ENCODE data around the gene SLC30A2. TPM values are rescaled to one million over a fixed set of nuclear protein-coding genes. Genes with fewer than 3 reads are reported as not detected.

SLC30A2 gene
- total and polyA plus RNA-seq, 9 of the 15 experiments (the other 6 are each of a cell fraction or from before 2014, with no cell fraction given) = 0.01 to 0.18 (median 0.06) TPM; not detected in 3

DNA sequence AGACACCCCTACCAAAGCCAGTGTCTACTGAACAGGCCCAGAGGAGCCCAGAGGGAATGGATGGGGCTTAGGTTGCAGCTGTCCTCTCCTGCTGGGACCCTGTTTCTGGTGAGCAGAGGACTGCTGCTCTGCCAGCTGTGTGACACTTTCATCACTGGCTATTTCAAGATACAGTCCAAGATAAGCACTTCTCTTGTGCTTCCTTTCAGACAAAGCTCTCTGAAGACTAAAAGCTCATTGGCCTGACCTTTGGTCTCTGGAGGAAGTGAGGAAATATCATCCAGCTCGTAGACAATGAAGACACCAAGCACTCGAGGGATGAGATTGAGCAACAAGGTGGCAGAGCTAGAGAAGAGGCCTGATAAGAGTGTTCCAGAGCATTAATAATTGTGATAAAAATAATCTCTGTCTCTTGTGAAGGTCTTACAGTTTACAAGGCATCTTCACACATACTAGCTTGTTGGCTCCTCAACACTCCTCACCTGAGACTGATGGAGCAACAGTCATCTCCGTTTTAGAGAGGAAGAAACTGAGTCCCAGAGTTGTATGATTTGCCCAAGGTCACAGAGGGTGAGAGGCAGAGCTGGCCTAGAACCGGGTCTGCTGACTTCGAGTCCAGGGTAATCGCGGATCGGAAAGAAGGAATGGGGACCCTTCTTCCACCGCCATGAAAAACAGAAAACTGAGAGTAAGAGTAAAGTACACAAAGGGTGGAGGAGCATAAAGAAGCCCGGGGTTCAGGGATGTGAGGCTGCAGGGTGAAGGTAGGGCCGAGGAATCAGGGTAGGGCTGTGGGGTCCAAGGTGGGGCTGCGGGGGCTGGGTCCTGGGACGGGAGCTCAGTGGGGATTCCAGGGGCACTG lies 48.7 kb downstream of the SLC30A2 start (continued):
- TF ChIP-seq, protein P1, sequence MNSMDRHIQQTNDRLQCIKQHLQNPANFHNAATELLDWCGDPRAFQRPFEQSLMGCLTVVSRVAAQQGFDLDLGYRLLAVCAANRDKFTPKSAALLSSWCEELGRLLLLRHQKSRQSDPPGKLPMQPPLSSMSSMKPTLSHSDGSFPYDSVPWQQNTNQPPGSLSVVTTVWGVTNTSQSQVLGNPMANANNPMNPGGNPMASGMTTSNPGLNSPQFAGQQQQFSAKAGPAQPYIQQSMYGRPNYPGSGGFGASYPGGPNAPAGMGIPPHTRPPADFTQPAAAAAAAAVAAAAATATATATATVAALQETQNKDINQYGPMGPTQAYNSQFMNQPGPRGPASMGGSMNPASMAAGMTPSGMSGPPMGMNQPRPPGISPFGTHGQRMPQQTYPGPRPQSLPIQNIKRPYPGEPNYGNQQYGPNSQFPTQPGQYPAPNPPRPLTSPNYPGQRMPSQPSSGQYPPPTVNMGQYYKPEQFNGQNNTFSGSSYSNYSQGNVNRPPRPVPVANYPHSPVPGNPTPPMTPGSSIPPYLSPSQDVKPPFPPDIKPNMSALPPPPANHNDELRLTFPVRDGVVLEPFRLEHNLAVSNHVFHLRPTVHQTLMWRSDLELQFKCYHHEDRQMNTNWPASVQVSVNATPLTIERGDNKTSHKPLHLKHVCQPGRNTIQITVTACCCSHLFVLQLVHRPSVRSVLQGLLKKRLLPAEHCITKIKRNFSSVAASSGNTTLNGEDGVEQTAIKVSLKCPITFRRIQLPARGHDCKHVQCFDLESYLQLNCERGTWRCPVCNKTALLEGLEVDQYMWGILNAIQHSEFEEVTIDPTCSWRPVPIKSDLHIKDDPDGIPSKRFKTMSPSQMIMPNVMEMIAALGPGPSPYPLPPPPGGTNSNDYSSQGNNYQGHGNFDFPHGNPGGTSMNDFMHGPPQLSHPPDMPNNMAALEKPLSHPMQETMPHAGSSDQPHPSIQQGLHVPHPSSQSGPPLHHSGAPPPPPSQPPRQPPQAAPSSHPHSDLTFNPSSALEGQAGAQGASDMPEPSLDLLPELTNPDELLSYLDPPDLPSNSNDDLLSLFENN (IDR thresholded peaks at IDR 0.05; ENCODE audit: low read depth in 2 of 2, low read length in 2 of 2) = no peak
- TF ChIP-seq EGR1 (conservative IDR thresholded peaks at IDR 0.05) (peak; percentile 33), RERE (CRISPR knock-in tag; IDR thresholded peaks at IDR 0.05; ENCODE audit: borderline replicate concordance) (0 out of 2 replicates have a peak, but pooled peaks have one; percentile 23), SUPT5H (IDR thresholded peaks at IDR 0.05) (peak; percentile 40; the same call in 1 of the 2 replicates), SMARCC2 (IDR thresholded peaks at IDR 0.05; ENCODE audit: low read depth) (0 out of 2 replicates have a peak, but pooled peaks have one; percentile 24), CHD1 (IDR thresholded peaks at IDR 0.05; ENCODE audit: low read length) (peak; percentile 73)
- TF ChIP-seq, protein P2, sequence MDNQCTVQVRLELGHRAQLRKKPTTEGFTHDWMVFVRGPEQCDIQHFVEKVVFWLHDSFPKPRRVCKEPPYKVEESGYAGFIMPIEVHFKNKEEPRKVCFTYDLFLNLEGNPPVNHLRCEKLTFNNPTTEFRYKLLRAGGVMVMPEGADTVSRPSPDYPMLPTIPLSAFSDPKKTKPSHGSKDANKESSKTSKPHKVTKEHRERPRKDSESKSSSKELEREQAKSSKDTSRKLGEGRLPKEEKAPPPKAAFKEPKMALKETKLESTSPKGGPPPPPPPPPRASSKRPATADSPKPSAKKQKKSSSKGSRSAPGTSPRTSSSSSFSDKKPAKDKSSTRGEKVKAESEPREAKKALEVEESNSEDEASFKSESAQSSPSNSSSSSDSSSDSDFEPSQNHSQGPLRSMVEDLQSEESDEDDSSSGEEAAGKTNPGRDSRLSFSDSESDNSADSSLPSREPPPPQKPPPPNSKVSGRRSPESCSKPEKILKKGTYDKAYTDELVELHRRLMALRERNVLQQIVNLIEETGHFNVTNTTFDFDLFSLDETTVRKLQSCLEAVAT (IDR thresholded peaks at IDR 0.05) = peak in 1 of 2 experiments; percentile 75; a peak in 2 of 4 replicates
